ENCODE measurements around the gene RPS15.

RPS15 gene

GRCh38 chr19:1420590-1420989, 17.6 kb upstream of the RPS15 start:
- DNase-seq, result no peak

- DNase-seq, result no peak
Observed at GRCh38 chr19:1421218-1421957, 16.8 kb upstream of the RPS15 start.

GRCh38 chr19:1421958-1422305, 16.3 kb upstream of the RPS15 start:
- DNase-seq, result no peak

GRCh38 chr19:1422360-1422759, 15.8 kb upstream of the RPS15 start:
- no peak for DNase-seq

- no peak for DNase-seq
Observed at GRCh38 chr19:1422943-1423342, 15.3 kb upstream of the RPS15 start.

GRCh38 chr19:1423436-1424191, 14.6 kb upstream of the RPS15 start:
- DNase-seq, result no peak

- DNase-seq, result no peak
Observed at GRCh38 chr19:1424192-1424955, 13.8 kb upstream of the RPS15 start.

- DNase-seq, result no peak
Observed at GRCh38 chr19:1425102-1425837, 12.9 kb upstream of the RPS15 start.

GRCh38 chr19:1425902-1426301, 12.3 kb upstream of the RPS15 start:
- no peak for DNase-seq

- DNase-seq, result no peak
Observed at GRCh38 chr19:1426736-1427135, 11.5 kb upstream of the RPS15 start.

- DNase-seq, result no peak
Observed at GRCh38 chr19:1427221-1427920, 10.8 kb upstream of the RPS15 start.

- DNase-seq, result no peak
Observed at GRCh38 chr19:1428738-1429391, 9.3 kb upstream of the RPS15 start.

GRCh38 chr19:1429750-1430149, 8.4 kb upstream of the RPS15 start:
- DNase-seq, result no peak

- no peak for DNase-seq
Observed at GRCh38 chr19:1430246-1430645, 8.0 kb upstream of the RPS15 start.

GRCh38 chr19:1431759-1432506, 6.3 kb upstream of the RPS15 start:
- no peak for DNase-seq

- no peak for DNase-seq
Observed at GRCh38 chr19:1432507-1432887, 5.7 kb upstream of the RPS15 start.

- no peak for DNase-seq
Observed at GRCh38 chr19:1433119-1434039, 4.8 kb upstream of the RPS15 start.

- no peak for DNase-seq
Observed at GRCh38 chr19:1434040-1434366, 4.2 kb upstream of the RPS15 start.

GRCh38 chr19:1434577-1435060, 3.6 kb upstream of the RPS15 start:
- no peak for DNase-seq

- no peak for DNase-seq
Observed at GRCh38 chr19:1435378-1435989, 2.7 kb upstream of the RPS15 start.

Measured in fibroblast of upper back skin (primary cell).